Skeletal muscle satellite cell (primary cell): ENCODE measurements around the gene PSME2.

Experiments used
- H3K27me3 ChIP-seq: 2 replicates; pipeline ENCODE4 v1.7.0; 2013; ENCODE audit warnings: low read length; ENCODE audit not compliant: control insufficient read depth, insufficient read depth
- H3K36me3 ChIP-seq: 2 replicates; pipeline ENCODE4 v1.7.0; 2013; ENCODE audit warnings: mild to moderate bottlenecking, control low read depth, low read length; ENCODE audit not compliant: insufficient read depth
- H3K4me1 ChIP-seq: 2 replicates; pipeline ENCODE4 v1.7.0; 2013; ENCODE audit warnings: low read length; ENCODE audit not compliant: control insufficient read depth, insufficient read depth
- H3K4me2 ChIP-seq: 2 replicates; pipeline ENCODE4 v1.7.0; 2013; ENCODE audit warnings: mild to moderate bottlenecking, low read length
- H3K4me3 ChIP-seq: 2 replicates; pipeline ENCODE4 v1.7.0; 2013; ENCODE audit warnings: low read length
- H3K9ac ChIP-seq: 2 replicates; pipeline ENCODE4 v1.7.0; 2013; ENCODE audit warnings: mild to moderate bottlenecking, low read depth, low read length, moderate library complexity
- H3K9me3 ChIP-seq: replicated peaks from 2 replicates; pipeline ENCODE4 v1.7.0; 2013; ENCODE audit warnings: mild to moderate bottlenecking, control low read depth, low read length

The PSME2 gene

DNA sequence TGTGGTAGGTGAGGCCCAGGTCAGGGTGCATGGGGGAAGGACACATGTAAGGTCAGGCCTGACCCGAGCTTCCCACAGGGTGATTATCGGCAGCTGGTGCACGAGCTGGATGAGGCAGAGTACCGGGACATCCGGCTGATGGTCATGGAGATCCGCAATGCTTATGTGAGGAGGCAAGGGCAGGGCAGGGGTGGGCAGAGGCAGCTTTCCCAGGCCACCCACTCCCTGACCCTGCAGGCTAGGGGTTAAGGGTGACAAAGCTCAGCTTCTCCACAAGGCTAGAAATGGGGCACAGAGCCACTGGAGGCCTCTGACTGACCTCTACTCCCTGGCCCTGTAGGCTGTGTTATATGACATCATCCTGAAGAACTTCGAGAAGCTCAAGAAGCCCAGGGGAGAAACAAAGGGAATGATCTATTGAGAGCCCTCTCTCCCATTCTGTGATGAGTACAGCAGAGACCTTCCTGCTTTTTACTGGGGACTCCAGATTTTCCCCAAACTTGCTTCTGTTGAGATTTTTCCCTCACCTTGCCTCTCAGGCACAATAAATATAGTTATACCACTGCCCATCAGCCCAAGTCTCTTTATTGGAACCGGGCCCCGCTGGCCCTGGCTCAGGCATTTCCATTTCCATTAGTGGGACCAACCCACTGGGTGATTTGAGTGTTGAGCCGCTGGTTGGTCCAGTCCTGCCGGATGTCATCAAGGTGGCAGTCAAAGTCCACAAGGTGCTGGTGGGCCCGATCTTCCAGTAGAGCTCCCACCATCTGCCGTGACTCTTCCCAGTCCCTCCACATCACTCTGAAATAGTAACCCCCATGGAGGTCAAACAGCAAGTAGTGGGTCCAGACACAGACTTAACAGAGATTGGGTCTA lies 7.8 kb downstream of the PSME2 start:
- Histone ChIP-seq H3K4me3 (no peak overlapping the region), H3K27me3 (no peaks in the 10 kb centered on the region), H3K9me3 (no peaks in the 10 kb centered on the region), H3K4me1 (peaks cover 30% of the 10 kb centered on the region), H3K4me2 (no peak overlapping the region), H3K9ac (no peak overlapping the region), H3K36me3 (peaks cover 26% of the 10 kb centered on the region)

DNA sequence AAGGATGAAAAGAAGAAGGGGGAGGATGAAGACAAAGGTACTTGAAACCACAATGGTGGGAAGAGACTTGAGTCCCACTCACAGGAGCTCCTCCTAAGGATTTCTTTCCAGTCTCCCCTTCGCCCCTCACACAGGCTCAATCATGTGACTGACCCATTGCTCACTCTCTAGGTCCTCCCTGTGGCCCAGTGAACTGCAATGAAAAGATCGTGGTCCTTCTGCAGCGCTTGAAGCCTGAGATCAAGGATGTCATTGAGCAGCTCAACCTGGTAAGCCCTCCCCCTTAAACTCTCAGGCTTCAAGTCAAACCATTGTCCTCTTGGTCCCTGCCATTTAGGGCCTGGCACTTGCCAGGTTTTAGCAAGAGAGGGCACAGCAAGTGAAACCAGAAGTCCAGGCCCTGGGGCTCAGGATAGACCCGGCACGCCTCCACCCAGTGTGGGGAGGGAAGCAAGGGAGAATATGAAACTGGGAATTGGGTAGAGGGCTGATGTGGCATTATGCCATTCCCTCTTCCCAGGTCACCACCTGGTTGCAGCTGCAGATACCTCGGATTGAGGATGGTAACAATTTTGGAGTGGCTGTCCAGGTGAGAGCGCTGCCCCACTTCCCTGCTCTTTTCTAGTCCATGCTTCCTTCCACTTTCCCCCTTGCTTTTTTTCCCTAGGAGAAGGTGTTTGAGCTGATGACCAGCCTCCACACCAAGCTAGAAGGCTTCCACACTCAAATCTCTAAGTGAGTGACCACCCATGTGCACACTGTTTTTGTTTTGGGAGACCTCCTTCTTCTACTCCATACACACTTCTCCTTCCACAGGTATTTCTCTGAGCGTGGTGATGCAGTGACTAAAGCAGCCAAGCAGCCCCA lies 8.6 kb downstream of the PSME2 start:
- peaks cover 24% of the 10 kb centered on the region for H3K4me1 ChIP-seq
- no peaks in the 10 kb centered on the region for H3K27me3 ChIP-seq
- no peak overlapping the region for H3K4me2 ChIP-seq
- H3K9me3 ChIP-seq, result no peaks in the 10 kb centered on the region
- H3K4me3 ChIP-seq, result no peak overlapping the region
- H3K9ac ChIP-seq, result no peak overlapping the region
- H3K36me3 ChIP-seq, result peaks cover 26% of the 10 kb centered on the region

DNA sequence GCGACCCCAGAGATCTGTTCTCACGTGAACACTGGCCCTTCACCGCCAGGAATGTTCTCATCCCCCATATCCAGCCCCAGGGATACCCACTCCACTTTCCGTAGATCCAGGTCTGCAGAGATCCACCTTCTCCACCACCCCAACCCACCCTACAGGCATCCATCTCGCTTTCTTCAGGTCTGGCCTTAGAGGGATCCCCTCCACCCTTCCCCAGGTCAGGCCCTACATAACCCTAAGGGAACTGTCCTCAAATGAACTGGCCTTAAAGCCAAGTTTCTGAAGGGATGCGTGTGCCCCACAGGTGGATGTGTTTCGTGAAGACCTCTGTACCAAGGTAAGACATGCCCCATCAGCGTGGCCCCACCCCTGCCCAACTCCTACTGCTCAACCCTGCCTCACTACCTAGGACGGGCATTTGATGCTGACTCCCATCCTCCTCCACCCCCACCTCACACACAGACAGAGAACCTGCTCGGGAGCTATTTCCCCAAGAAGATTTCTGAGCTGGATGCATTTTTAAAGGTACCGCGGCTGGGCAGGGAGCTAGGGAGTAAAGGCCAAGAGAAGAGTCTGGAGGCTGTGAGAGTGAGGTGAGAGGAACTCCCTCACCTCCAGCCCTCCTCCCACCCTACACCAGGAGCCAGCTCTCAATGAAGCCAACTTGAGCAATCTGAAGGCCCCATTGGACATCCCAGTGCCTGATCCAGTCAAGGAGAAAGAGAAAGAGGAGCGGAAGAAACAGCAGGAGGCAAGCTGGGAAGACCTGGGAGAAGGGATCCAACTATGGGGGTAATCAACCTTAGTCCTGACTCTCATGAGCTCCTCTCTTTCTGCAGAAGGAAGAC lies 9.5 kb downstream of the PSME2 start:
- Histone ChIP-seq H3K4me3 (peak overlapping the region; percentile 80), H3K27me3 (no peaks in the 10 kb centered on the region), H3K4me1 (peaks cover 28% of the 10 kb centered on the region), H3K9me3 (no peaks in the 10 kb centered on the region), H3K4me2 (peak overlapping the region; percentile 91), H3K36me3 (peaks cover 26% of the 10 kb centered on the region), H3K9ac (peak overlapping the region; percentile 92)

DNA sequence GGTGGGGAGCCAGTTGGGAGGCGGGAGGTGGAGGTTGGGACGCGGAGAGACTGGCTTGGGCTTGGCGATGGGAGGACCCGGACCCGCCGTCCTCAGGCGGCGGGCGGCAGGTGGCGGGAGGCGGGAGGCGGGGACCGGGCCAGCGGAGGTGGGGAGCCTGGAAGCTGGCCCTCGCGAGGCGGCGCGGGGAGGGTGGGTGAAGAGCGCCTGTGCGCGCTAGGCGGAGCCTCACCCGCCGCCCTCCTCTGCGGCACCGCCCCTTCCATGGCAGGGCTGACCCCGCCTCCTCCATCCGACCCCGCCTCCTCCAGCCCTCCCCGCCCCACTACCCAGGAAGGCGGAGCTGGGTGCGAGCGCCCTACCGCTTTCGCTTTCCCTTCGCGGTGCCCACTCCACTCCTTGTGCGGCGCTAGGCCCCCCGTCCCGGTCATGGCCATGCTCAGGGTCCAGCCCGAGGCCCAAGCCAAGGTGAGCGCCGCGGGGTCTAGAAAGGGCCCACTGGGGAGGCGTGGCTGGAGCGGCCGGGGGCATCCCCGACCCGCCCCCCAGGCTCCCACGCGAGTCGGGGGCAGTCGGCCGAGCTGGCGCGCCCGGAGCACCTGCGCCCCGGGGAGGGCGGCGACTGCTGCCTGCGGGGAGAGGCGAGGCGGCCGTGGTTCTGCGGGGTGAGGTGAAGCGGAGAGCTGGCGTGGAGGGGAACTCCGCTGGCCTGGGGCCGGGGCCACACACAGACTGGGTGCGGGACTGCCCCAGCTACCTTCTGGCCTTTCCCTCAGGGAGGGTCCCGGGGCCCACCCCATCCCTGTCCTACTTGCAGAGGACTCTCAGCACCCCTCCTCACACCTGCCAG lies 10.4 kb downstream of the PSME2 start, which contains the start of gene PSME1:
Gene PSME1 (plus strand): TSS at position 361 of the 850 bp plus-strand sequence. CDS start 69 bp downstream, at position 430.
- H3K27me3 ChIP-seq, result no peaks in the 10 kb centered on the region
- H3K9me3 ChIP-seq, result no peaks in the 10 kb centered on the region
- peaks cover 32% of the 10 kb centered on the region for H3K4me1 ChIP-seq
- peak within 1 kb of the TSS; percentile 91 for H3K4me2 ChIP-seq
- H3K4me3 ChIP-seq, result peak within 1 kb of the TSS; percentile 80
- H3K36me3 ChIP-seq, result peaks cover 26% of the 10 kb centered on the region
- H3K9ac ChIP-seq, result peak within 1 kb of the TSS; percentile 92

DNA sequence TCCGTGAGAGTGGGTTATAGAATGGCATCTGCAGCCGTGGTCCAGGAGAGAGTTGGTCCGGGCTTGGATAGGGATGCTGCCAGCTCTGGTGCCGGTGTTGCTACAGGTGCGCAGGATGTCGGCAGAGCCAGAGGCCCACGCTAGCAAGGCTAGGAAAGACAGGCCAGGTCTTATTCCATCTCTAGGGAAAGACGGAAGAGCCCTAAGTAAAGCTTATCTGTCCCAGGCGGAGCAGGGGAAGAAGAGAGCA lies 10.9 kb downstream of the PSME2 start:
- peak overlapping the region; percentile 91 for H3K4me2 ChIP-seq
- H3K36me3 ChIP-seq, result peaks cover 26% of the 10 kb centered on the region
- H3K27me3 ChIP-seq, result no peaks in the 10 kb centered on the region
- peak overlapping the region; percentile 92 for H3K9ac ChIP-seq
- H3K4me1 ChIP-seq, result peaks cover 38% of the 10 kb centered on the region
- peak overlapping the region; percentile 80 for H3K4me3 ChIP-seq
- H3K9me3 ChIP-seq, result no peaks in the 10 kb centered on the region

DNA sequence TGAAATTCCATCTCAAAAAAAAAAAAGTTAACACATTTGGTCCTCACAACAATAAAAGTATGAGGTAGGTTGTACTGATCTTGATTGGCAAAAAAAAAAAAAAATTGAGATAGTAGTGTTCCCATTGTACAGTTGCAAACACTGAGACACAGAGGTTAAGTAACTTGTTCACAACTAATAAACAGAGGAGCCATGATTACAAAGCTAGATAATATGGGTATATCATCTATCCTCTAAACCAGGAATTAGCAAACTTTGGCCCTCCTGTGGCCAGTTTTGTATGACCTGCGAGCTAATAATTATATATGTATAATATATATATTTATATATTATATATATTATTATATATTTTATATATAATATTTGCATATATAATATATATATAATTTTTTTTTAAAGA lies 12.7 kb downstream of the PSME2 start:
- H3K9me3 ChIP-seq, result no peaks in the 10 kb centered on the region
- peaks cover 15% of the 10 kb centered on the region for H3K36me3 ChIP-seq
- H3K4me3 ChIP-seq, result no peak overlapping the region
- H3K9ac ChIP-seq, result no peak overlapping the region
- peaks cover 33% of the 10 kb centered on the region for H3K4me1 ChIP-seq
- no peaks in the 10 kb centered on the region for H3K27me3 ChIP-seq
- no peak overlapping the region for H3K4me2 ChIP-seq

DNA sequence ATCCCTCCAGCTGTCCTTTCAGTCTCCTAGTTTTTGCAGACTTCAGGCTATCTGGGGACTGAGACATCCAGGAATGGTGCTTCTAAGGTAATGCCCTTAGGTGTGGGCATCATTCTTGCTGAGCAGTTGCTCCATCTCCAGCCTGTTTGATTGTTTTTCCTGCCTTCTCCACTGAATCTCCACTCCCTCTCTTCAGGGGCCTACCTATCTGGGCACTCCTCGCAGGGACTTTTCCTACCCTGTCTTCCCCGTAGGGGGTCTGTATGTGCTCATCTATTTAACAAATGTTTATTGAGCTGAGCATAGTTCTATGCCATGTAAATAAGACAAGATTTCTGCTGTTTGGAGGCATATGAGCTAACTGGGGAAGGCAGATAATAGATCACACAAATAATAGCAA lies 13.4 kb downstream of the PSME2 start:
- peaks cover 8% of the 10 kb centered on the region for H3K36me3 ChIP-seq
- H3K4me1 ChIP-seq, result peaks cover 33% of the 10 kb centered on the region
- no peaks in the 10 kb centered on the region for H3K27me3 ChIP-seq
- H3K4me3 ChIP-seq, result no peak overlapping the region
- H3K4me2 ChIP-seq, result no peak overlapping the region
- H3K9ac ChIP-seq, result no peak overlapping the region
- H3K9me3 ChIP-seq, result no peaks in the 10 kb centered on the region

DNA sequence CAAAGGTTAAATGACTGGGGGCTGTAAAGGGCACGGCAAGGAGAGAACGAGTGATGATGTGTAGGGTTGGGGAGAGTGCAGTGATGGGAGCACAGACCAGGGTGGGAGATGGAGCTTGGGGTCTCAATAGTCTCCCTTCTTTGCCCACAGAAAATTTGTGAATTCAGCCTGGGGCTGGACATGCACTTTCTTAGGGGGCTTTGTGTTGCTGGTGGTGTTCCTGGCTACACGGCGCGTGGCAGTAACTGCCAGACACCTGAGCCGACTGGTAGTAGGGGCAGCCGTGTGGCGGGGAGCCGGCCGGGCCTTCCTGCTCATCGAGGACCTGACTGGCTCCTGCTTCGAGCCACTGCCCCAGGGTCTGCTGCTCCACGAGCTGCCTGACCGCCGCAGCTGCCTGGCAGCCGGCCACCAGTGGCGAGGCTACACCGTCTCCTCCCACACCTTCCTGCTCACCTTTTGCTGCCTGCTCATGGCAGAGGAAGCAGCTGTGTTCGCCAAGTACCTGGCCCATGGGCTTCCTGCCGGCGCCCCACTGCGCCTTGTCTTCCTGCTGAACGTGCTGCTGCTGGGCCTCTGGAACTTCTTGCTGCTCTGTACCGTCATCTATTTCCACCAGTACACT lies 14.2 kb downstream of the PSME2 start:
- Histone ChIP-seq H3K4me3 (no peak overlapping the region), H3K36me3 (no peaks in the 10 kb centered on the region), H3K27me3 (no peaks in the 10 kb centered on the region), H3K9ac (no peak overlapping the region), H3K4me2 (no peak overlapping the region), H3K4me1 (peaks cover 33% of the 10 kb centered on the region), H3K9me3 (no peaks in the 10 kb centered on the region)

DNA sequence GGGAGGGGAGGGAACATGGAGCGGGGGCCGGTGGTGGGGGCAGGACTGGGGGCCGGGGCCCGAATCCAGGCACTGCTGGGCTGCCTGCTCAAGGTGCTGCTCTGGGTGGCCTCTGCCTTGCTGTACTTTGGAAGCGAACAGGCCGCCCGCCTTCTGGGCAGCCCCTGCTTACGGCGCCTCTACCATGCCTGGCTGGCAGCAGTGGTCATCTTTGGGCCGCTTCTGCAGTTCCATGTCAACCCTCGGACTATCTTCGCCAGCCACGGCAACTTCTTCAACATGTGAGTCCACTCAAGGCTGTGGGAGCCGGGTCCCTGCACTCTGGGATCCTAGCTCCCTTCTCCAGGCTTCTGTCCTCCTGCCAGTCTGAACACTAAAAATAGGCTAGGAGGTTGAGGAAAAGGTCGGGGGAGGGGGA lies 14.9 kb downstream of the PSME2 start:
- Histone ChIP-seq H3K4me1 (peaks cover 27% of the 10 kb centered on the region), H3K27me3 (no peaks in the 10 kb centered on the region), H3K9ac (no peak overlapping the region), H3K4me3 (no peak overlapping the region), H3K36me3 (no peaks in the 10 kb centered on the region), H3K9me3 (no peaks in the 10 kb centered on the region), H3K4me2 (peak overlapping the region; percentile 20)

DNA sequence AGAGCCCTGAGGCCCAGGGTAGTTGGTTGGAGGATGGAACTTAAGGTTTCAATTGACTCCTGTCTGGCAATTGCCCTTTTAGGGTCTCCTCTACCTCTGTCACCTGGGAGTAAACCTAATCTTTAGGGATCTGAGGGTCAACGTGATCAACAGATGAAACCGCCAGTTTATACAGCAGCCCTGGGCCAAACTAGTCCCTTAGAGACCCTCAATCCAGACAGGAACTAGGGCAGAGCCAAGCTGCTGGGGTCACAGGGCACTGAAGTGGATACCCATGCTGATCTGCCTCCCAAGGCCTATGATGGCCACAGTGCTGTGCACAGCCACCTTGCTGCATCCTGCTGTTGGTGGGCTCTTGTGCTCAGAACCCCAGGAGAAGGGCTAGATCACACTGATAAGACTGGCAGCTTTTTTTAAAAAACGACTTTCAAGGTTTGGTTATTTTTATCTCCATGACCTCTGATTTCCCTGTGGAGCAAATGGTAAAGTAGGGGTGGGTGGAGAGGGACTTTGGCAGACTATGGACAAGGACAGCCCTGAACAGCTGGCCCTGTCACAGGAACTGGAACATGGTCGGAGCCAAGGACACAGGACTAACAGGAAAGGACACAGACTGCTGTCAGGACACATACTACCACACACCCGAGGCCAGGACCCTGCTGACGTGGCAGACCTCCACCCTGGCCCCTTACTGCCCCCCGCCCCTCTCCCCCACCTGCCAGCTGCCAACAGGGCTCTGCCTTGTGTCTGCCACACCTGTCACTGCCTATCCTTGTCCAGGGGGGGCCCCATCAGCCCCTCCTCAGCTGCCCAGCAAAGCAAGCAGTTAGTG lies 15.5 kb downstream of the PSME2 start:
- Histone ChIP-seq H3K4me3 (no peak overlapping the region), H3K4me1 (peaks cover 25% of the 10 kb centered on the region), H3K9ac (no peak overlapping the region), H3K36me3 (no peaks in the 10 kb centered on the region), H3K4me2 (no peak overlapping the region), H3K9me3 (no peaks in the 10 kb centered on the region), H3K27me3 (no peaks in the 10 kb centered on the region)
